Esophagus squamous epithelium (tissue), 5 donors: ENCODE results near the gene MYO1H. TPM values are rescaled to one million over a fixed set of nuclear protein-coding genes. Genes with fewer than 3 reads are reported as not detected.

ENCODE experiments used
- DNase-seq: peaks from one replicate; lab custom pipeline; 2025; lab: John Stamatoyannopoulos, UW
- H3K27ac ChIP-seq, 4 donors: fragments of 200-600 bp; sonication (generic); one replicate each; pipeline ENCODE4 v1.5.1; 2016 to 2019; ENCODE audit warnings: mild to moderate bottlenecking in 1 of 4
- H3K27me3 ChIP-seq, 4 donors: fragments of 200-600 bp; sonication (generic); 1 replicate in 3 of 4; 2 replicates in 1 of 4; pipeline versions ENCODE4 v1.5.1 to v1.6.0; 2017 to 2021; ENCODE audit warnings: antibody characterized with exemption in 1 of 4
- H3K36me3 ChIP-seq, 3 donors: fragments of 200-600 bp; sonication (generic); one replicate each; pipeline ENCODE4 v1.5.1; 2016 to 2019
- H3K4me1 ChIP-seq, 3 donors: fragments of 200-600 bp; sonication (generic); one replicate each; pipeline ENCODE4 v1.5.1; 2017 to 2019
- H3K4me3 ChIP-seq, 4 donors: fragments of 200-600 bp; sonication (generic); 1 replicate in 3 of 4; 2 replicates in 1 of 4; pipeline ENCODE4 v1.5.1; 2016 to 2019; ENCODE audit warnings: mild to moderate bottlenecking in 2 of 4, moderate library complexity in 1 of 4
- H3K9me3 ChIP-seq, 3 donors: fragments of 200-600 bp; sonication (generic); one replicate each; pipeline ENCODE4 v1.5.1; 2016 to 2019
- CTCF ChIP-seq, 6 experiments: fragments of 450-650 bp in 4 of 6; fragments of 200-600 bp in 2 of 6; sonication (generic) in 2 of 6; IDR thresholded peaks; one replicate each; pipeline ENCODE4 v1.5.1; 2016 to 2019; ENCODE audit warnings: antibody characterized with exemption in 6 of 6, mild to moderate bottlenecking in 4 of 6, moderate library complexity in 4 of 6
- POLR2A ChIP-seq, 4 donors: fragments of 450-650 bp; IDR thresholded peaks; one replicate each; pipeline ENCODE4 v1.6.1; 2017; ENCODE audit warnings: antibody characterized with exemption in 4 of 4, mild to moderate bottlenecking in 4 of 4, moderate library complexity in 3 of 4
- WGBS, 2 donors: methylation state at CpG; one replicate each; pipeline ENCODE4 v1.1.5; 2018; 5-methylcytosine and 5-hydroxymethylcytosine counted together
- intact Hi-C: fragments of 100-400 bp; cut with DNase I; formaldehyde crosslinking; loops from one replicate; pipeline ENCODE4 v1.15.0; 2022
- total RNA-seq, 4 donors: library from RNA; depleted of rRNA; stranded (reverse); fragments of >200 nt; gene quantifications; one replicate each; pipeline ENCODE4 v1.1.0, GENCODE V29; 2016
- donor health status: DM: yes; HTN: yes; CAD: no.

Gene MYO1H
- total RNA-seq, 4 donors from 2014 or later, result 0.48 to 0.83 (median 0.62) TPM; not detected in 1

- no peak for DNase-seq
- TF ChIP-seq POLR2A (IDR thresholded peaks at IDR 0.05), result no peak
- TF ChIP-seq CTCF (IDR thresholded peaks at IDR 0.05), result no peak
- intact Hi-C loops, result loop anchor here (10.0 kb wide), 1 partner anchor 63 kb away; no protein-coding TSS in a partner anchor
- Histone ChIP-seq H3K36me3 (peaks cover 5 to 100% (median 45%) of the 10 kb centered on the region in 3 donors), H3K27me3 (no peaks in the 10 kb centered on the region), H3K9me3 (no peaks in the 10 kb centered on the region), H3K4me3 (no peak overlapping the region), H3K4me1 (peaks cover 0 to 9% (median 6%) of the 10 kb centered on the region in 3 donors), H3K27ac (no peak overlapping the region)
- 35 to 59% methylated on average over 7 of the region's 7 CpGs for WGBS, 2 donors
Observed at GRCh38 chr12:109497675-109498074, 150.0 kb downstream of the MYO1H start.

Other genes with a start within 250 kb of the MYO1H start
- gene ACACB, start 231.3 kb upstream of the MYO1H start, total RNA-seq, result 10 to 100 TPM in 3 of 4 donors, 1 to 10 TPM in 1; 5.9 to 48.4 (median 27.3) TPM
- not detected for gene FOXN4, start 38.6 kb upstream of the MYO1H start, total RNA-seq
- 10 to 100 TPM; 31.5 to 62.8 (median 46.5) TPM for gene KCTD10, start 129.4 kb downstream of the MYO1H start, total RNA-seq
- gene UBE3B, start 129.7 kb downstream of the MYO1H start, total RNA-seq, result 10 to 100 TPM; 31.7 to 48.7 (median 37.6) TPM
- gene MMAB, start 225.6 kb downstream of the MYO1H start, total RNA-seq, result 10 to 100 TPM; 45.2 to 59.5 (median 52.3) TPM
- 10 to 100 TPM; 38.9 to 62.6 (median 46.4) TPM for gene MVK, start 225.9 kb downstream of the MYO1H start, total RNA-seq